Suppressor macrophage treated with lipopolysaccharide for 4 hours (primary cell): ENCODE results near the gene MOG.
"Not testable (repeated sequence)": the region's sequence is repeated elsewhere in the genome, so short reads cannot be mapped to it uniquely, and the experiment has no call there.

Experiments
- DNase-seq: peaks from one replicate; pipeline ENCODE4 v3.0.0-alpha.2; 2020

Gene MOG

GRCh38 chr6:29641430-29642148 is 15.3 kb upstream of the MOG start:
- peak; percentile 27 for DNase-seq

DNA sequence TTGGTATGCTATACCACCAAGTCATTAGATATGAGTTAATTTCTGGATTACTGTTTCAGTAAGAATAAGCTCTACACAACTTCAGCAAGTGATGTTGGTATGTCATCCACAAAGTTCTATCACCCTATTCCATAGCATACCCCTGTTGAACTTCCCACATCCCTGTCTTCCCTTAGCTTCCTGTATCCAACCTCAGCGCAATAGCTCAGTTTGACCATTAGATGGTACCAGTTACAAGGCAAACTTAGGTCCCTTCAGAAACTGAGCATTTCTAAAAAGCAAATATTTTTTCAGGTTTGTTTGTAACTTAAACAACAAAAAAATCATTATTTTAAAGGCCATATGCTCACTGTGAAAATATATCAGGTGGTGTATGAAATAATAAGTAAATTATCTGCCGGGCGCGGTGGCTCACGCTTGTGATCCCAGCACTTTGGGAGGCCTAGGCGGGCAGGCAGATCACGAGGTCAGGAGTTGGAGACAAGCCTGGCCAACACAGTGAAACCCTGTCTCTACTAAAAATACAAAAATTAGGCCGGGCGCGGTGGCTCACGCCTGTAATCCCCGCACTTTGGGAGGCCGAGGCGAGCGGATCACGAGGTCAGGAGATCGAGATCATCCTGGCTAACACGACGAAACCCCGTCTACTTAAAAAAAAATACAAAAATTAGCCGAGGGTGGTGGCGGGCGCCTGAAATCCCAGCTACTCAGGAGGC is 8.8 kb upstream of the MOG start:
- DNase-seq, result peak; percentile 60

GRCh38 chr6:29649701-29650673 is 6.9 kb upstream of the MOG start:
- peak; percentile 99 for DNase-seq

DNA sequence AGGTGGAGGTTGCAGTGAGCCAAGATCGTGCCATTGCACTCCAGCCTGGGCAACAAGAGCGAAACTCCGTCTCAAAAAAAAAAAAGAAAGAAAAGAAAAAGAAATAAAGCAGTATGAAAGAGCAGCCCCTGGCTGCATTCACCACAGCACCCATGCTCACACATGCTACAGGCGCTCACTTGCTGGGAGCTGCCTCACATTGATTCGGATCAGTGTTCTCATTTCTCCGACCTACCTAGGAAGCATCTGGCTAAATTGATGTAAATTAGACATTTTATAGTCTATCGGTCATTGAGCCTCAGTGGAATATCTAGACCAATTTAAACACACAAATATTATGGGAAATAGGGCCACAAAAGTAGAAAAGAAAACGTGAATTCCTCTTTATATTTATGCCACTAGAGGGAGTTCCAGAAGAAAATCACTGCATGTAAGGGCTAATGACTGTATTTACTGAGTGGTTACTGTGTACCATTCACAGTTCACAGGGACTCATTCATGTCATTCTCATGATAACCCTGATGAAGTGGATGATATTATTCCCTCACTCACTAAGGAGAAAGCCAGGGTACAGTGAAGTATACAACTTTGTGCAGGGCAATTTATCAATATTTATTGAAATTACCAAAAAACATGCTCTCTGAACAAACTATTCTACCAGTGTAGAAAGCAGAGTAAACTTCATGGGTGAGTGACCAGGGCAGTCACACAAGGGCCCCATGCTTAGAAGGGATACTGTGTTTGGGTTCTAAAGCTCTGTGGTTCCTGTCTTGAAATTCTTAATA is 5.3 kb upstream of the MOG start:
- peak; percentile 45 for DNase-seq

GRCh38 chr6:29652198-29652584 is 4.7 kb upstream of the MOG start:
- no peak for DNase-seq

DNA sequence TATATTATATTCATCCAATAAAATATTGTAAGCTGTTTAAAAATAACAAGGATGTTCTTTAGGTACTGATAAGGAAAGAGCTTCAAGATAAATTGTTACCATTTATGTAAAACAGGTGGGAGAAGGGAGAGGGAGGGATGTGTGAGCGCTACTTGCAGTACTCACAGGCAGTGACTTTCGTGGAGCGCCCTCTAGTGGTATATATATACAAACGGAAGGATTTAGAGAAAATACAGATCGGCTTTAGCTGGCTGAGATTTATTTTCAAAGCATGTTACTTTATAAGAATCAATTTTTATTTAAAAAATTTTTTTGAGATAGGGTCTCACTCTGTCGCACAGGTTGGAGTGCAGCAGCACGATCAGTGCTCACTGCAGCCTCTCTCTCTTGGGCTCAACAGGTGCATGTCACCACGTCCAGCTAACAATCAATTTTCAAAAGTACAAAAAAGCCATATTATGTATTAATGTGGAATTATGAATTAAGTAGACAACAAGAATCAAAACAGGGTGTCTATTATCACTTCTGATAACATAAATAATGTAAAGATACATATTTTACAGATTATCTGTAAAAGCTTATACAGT is 3.3 kb upstream of the MOG start:
- DNase-seq, result peak; percentile 76

DNA sequence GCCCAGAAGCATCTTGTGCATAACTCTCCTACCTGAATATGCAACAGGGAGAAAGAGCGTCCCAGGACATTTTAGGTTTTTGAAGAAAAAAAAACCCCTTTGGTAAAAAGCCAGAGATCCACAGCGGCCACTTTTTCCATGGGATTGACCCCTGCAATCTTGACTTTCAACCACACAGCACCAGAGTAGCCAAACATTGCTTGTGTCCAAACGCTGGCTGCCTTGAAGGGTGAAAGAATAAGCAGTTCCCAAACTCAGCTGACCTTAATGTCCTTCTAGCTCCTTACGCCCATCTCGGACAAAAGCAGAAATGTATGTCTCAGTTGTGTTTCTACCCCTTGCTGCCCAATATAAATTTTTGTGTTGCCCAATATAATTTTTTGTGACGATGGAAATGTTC is 1.2 kb upstream of the MOG start:
- no peak for DNase-seq

DNA sequence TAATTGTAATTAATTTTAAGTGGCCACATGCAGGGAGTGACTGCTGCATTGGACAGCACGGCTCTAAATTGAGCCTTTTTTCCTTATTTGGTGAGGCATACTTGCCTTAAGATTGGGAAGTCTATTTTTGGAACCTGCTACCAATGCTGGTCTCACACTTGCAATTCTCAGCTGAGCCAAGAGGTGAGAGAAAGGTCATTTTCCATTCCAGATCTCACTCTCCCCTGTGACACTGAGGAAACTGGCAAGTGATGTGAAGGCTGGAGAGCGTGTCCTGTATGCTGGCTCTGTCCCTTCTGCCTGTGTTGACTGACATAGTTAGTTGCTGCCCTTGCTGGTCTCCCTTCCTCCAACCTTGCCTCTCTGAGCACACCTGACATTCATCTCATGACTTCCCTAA is 735 bp upstream of the MOG start:
- no peak for DNase-seq

DNA sequence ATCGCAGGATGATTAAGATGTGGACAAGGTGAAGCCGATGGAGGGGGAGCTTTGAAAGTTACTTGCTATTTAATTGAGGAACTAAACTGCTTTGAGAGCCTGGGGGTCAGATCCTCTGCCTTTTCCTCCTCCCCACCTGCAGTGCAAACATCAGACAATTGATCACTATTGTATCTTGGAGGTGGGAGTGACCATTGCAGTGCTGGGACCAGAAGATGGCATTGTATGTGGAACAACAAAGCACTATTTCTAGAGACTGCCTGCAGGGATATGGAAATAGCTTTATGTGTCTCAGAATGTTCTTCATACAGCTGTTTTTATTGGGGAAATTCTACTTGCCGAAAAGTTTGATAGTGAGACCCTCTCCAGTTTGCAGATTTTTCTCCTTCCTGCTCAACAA is 4.2 kb downstream of the MOG start:
- DNase-seq, result no peak

GRCh38 chr6:29661502-29662141 is 4.7 kb downstream of the MOG start:
- not testable (repeated sequence) for DNase-seq

DNA sequence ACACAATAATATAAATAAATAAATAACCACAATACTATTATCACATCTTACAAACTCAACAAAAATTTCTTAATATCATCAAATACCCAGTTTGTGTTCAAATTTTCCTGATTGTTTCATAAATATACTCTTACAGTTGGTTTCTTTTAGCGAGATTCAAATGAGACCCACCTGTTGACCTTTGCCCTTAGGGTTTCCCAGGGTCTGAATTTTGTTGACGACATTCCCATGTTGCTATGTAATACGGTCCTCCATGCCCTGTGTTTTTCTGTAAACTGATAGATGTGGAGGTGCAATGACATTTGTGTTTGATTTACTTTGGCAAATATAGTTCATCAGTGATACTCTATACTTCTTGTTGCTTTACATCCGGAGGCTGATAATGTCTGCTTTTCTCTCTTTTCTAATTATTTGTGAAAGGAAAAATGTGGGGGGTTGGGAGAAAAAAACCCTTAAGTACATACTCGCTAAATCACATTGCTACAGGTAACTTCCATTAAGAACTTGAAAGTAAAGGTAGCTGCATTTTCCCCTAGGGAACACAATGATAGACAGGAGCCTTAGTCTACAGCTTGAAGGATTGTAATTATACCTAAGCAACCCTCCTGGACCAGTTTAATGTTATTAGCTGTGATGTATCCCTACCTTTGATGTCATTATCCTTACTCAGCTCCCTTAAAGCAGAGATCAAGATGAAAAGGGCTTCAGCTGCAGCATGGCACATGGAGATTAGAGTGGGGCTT is 6.6 kb downstream of the MOG start:
- DNase-seq, result no peak

DNA sequence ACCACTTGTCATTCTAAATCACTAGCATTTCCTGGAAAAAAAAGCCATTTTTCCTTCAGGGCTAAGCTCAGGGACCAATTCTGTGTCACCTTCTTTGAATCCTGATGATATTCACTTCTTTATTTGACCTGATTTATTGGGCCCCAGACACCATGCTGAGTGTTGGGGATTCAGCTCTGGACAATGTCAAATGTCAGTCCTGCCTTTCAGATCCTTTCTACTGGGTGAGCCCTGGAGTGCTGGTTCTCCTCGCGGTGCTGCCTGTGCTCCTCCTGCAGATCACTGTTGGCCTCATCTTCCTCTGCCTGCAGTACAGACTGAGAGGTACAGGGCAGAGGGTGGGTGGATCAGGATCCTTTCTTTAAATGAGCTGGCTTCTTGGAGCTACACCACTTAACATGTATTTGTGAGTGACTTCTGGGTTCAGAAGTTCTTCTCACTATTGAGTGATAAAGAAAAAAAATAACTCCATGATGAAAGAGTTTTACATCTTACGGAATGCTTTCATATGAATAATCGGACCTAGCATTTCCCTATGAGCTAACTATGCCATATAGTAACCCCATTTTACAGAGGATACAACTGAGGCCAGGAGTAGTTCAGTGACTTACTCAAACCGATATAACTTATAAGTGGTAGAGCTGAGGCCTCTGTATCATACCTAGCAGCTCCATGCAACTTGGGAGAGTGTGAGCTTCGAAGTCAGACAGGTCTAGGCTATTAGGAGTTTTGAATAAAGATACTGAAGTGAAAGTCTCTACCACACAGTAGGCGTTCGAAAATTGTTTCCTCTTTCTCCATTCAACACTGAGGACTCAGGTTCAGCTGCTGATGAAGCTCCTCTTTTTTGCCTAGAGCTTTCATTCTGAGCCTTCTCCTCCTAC is 9.3 kb downstream of the MOG start:
- DNase-seq, result peak; percentile 27

DNA sequence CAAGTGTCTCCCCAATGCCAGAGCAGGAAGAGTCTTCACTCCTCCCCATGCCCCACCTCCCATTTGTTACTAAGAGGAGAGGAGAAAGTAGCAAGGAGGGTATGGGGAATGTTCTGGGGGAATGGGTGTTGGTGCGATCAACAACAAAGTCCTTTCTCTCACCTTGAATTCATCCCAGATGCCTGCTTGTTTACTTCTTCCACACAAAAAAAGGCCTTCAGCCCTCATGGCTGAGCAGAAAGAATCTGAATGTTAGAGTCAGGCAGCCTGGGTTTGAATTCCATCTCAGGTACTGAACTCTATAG is 9.9 kb downstream of the MOG start:
- DNase-seq, result no peak

- DNase-seq, result no peak
Observed at GRCh38 chr6:29667158-29667557, 10.3 kb downstream of the MOG start.

GRCh38 chr6:29671026-29671425 is 14.1 kb downstream of the MOG start:
- no peak for DNase-seq

DNA sequence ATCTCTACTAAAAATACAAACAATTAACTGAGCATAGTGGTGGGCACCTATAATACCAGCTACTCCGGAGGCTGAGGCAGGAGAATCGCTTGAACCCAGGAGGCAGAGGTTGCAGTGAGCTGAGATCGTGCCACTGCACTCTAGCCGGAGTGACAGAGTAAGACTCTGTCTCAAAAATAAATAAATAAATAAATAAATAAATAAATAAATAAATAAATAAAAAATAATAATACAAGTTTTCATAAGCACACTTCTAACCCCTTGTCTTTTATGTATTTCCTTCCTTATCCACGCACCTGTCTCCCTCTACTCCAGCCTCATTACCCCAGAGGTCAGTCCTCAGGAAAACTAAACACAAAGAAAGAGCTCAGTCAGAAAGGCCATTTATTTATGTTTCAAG is 15.2 kb downstream of the MOG start:
- DNase-seq, result not testable (repeated sequence)

DNA sequence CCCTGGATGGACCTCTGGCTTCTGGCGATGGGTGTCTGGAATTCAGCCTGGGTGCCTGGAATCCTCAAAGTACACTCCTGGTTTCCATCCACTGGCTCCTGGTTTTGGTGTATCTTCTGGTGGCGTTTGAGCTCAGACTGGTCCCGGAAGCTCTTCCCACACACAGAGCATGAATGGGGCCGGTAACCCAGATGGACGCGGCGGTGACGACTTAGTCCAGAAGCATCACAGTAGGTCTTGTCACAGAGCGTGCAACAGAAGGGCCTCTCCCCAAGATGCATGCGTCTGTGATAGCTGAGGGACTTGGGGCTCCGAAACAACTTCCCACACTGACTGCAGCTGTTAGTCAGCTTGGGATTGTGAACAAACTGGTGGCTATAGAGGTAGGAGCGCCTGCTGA is 16.3 kb downstream of the MOG start:
- DNase-seq, result no peak

GRCh38 chr6:29674008-29674407 is 17.1 kb downstream of the MOG start:
- no peak for DNase-seq

DNA sequence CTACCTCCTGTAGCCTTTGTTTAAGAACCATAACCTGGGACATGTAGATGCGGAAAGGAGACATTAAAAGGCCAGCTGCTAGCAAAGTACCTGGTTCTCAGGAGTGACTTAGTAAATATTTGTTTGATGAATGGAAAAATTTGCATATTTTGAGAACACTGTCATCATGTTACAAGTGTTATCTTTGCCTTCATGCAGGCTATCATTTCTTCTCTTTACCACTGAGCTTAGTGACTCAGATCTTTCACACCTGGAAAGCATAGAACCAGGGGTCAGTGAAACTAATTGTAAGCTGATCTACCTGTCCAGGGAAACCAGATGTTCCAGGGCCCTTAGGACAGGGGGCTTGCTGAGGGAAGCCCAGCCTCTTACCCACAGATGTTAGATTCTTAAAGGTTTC is 18.7 kb downstream of the MOG start:
- DNase-seq, result no peak

DNA sequence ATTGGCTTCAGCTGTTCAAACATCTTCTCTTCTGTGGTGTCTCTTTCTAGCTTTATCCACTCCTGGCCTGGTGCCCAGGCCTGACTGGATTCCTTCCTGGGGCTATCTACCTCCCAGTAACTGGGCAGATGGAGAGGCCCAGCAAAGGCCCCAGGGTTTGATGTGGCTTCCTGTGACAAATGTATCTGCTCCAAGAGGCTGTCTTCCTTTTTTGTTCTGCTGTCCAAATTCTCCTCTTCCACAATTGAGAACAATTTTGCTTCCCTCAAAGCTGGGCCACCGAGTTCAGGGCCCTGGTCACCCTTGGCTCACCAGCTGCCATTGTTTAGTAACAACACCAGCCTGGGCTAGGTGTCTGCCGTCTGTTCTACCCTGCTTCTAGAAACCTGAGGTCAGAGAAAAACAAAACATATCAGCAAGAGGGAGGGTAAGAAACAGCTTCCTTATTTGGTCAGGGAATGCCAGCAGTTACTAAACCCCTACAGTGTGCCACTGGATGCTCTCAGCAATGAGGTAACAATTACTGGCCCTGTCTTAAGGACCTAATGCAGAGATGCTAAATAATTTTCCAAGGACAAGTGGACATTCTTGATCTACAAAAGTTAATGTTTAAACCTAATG is 20.2 kb downstream of the MOG start:
- DNase-seq, result peak; percentile 37
